ENCODE data around the gene KRTAP5-4.
"Not testable (repeated sequence)": the region's sequence is repeated elsewhere in the genome, so short reads cannot be mapped to it uniquely, and the experiment has no call there.

Gene KRTAP5-4

DNA sequence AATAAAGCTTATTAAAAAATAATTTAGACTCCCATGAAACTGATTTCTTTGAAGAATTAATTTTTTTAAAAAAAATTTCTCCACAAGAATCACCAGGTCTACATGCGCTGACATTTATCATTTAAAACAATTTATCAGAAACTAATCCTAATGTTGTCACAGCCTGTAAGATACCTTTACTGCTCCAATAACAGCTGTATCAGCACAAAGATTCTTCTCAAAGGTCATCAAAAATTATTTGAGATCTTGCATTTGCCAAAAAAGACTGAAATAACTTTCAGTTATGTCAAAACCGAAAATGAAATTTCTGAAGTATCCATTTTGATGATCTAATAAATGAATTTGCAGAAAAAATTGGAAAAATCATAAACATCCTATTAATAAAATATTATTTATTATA, 15.7 kb upstream of the KRTAP5-4 start:
- DNase-seq (ENCODE audit: low read depth, low spot score): no peak

DNA sequence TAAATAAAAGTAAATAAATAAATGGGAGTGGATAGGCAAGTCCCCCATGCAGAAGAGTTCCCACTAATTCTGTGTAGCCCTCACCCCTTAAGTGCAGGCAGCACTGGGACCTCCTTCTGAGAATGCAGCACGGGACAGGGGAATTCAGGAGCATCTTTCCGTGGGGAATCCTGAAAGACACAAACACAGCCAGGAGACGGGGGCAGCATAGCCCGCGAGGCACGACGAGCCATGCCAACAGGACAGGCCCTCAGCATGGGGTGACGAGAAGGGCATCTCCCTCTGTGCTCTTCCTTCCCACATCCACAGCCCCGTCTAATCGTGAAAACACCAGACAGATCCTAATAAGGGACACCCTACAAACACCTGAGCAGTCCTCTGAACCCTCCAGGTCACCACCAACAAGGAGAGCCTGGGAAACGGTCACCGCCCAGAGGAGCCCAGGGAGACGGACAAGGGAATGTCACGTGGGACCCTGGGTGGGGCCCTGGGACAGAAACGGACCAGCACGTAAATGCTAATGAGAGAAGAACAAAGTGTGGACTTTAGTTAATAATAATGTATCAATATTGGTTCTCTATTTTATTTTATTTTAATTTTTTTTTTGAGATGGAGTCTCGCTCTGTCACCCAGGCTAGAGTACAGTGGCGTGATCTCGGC, 14.5 kb upstream of the KRTAP5-4 start:
- DNase-seq (ENCODE audit: low read depth, low spot score): no peak

DNA sequence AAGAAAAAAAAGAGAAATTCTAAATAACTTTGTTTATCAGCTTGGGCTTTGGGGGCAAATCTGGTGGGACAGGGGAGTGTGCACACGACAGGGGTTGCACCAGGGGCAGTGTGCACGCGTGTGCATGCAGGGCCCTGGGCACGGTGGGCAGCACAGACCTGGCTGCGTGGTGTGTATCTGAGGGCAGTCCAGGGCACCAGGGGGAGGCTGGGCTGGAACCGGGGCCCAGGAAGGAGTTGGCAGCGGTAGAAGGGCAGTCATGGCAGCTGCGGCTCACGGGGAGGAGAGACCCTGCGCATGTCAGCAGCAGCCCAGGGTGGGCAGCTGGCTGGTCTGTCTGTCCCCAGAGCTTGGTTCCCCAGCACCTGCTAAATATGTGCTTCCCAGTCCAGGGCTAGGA, 11.9 kb upstream of the KRTAP5-4 start:
- DNase-seq (ENCODE audit: low read depth, low spot score): no peak

DNA sequence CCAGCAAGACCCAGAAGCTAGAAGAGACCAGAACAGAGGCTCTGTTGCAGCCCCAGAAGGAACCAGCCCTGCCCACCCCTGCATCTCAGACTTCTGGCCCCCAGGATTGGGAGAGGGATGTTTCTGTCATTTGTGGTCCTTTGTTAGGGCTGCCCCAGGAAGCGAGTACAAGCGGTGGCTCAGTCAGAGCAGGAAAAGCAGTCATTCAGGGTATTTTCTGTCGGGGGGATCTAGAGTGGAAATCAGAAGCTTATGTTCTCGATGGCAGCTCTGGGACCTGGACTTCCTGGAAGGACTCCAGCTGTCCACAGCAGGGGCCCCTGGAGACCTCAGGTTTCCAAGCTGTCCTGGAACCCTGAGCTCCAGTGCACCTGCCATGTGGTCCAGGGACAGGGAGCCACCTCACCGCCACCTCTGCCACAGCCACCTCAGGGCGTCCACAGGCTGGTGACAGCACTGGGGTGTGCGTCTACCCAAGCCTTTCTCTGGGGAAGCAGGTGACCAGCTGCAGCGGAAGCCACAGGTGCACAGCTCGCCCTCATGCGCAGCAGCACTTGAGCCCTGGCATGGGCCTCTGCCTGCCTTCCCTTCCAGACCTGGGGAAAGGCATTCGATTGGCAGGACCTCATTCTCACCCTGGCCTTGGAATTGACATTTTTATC, 10.2 kb upstream of the KRTAP5-4 start:
- DNase-seq (ENCODE audit: low read depth, low spot score): no peak

DNA sequence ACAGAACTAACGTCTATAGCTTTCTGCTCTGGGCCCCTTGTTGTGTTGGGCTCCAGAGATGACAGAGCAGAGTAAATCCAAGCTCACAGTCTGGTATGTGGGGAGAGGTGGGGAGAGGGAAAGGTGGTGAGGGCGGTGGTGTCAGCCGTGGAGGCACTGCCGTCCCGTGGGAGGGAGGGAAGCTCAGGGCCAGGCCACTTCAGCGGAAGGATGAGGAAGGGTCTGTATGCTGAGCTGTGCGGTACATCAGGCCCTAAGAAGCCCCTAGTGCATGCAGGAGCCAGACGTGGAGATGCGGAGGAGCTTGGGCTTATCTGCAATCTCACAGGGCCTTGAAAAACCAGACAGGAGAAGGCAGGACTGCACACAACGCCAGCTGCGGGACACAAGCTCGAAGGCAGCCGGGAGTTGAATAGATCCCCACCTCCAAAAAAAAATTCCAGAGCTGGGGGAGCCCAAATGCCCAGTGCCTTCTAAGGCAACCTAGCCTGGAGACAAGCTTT, 9.2 kb upstream of the KRTAP5-4 start:
- no peak for DNase-seq (ENCODE audit: low read depth, low spot score)

DNA sequence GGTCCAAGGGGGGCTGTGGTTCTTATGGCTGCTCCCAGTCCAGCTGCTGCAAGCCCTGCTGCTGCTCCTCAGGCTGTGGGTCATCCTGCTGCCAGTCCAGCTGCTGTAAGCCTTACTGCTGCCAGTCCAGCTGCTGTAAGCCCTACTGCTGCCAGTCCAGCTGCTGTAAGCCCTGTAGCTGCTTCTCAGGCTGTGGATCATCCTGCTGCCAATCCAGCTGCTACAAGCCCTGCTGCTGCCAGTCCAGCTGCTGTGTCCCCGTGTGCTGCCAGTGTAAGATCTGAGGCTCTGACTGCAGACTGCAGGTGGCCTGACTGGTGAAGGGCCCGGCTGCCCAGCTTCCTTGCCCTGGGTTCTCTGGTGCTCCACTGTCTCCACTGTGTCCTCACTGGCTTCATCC, 8.3 kb upstream of the KRTAP5-4 start:
- DNase-seq (ENCODE audit: low read depth, low spot score): no peak

DNA sequence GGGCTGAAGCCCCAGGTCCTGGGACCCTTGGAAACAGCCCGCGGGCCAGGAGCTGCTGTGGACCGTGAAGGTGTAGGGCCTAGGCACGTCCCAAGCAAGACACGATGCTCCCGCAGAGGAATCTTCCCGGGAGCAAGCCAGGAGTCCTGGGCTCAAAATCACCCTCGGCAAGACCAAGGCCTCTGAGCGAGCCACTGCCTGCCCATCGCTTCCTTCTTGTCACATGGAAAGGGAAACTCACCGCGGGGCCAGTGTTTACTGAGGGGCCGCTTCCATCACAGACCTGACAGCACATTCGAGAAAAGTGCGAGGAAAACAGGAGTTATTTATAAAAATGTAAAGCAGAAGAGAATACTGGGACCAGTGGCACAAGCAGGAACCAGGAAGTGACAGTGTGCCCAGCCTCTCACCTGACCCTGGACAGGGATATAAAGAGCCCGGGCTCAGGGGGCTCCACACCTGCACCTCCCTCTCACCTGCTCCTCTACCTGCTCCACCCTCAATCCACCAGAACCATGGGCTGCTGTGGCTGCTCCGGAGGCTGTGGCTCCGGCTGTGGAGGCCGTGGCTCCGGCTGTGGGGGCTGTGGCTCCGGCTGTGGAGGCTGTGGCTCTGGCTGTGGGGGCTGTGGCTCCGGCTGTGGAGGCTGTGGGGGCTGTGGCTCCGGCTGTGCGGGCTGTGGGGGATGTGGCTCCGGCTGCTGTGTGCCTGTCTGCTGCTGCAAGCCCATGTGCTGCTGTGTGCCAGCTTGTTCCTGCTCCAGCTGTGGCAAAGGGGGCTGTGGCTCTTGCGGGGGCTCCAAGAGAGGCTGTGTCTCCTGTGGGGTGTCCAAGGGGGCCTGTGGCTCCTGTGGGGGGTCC, 7.6 kb upstream of the KRTAP5-4 start, which contains the start of gene KRTAP5-5:
Gene KRTAP5-5, plus strand, starts transcription at position 450 of the 860 bp plus-strand sequence. Its CDS starts 66 bp downstream, at position 516.
- no peak for DNase-seq (ENCODE audit: low read depth, low spot score)

DNA sequence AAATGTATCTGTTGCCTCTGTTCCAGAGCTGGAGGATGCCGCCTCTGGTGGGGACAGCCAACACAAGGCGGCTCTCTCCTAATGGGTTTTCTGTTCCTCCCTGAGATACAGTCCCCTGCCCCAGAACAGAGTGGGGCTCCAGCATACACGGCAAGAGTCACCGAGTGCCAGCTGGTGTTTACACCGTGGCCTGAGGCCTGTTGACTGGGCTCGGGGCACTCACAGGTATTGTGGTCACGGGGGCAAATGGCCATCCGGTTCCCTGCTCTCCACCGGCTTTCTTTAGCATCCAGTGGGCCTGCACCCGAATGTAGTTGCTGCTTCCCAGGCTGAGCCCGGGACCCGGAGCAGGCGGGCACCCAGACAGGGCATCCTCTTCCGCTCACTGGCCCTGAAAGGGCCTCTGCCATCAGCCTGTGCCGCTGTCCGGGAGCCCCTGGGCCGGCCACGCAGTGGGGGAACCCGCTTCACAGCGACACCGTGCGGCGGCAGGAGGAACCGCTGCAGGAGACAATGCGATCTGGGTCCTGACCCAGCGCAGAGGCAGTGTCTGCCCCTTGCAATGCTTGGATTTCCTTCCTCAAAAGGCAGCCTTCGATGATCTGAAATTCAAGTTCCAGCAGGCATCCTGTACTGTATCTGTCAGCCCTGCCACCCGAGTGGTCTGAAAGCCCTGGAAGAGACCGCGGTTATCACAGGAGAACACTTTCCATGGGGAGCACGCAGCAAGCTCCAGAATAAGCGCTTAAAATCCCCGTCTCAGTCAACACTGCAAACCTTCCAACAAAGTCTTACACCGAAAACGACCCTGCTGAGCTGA, 6.8 kb upstream of the KRTAP5-4 start:
- no peak for DNase-seq (ENCODE audit: low read depth, low spot score)

DNA sequence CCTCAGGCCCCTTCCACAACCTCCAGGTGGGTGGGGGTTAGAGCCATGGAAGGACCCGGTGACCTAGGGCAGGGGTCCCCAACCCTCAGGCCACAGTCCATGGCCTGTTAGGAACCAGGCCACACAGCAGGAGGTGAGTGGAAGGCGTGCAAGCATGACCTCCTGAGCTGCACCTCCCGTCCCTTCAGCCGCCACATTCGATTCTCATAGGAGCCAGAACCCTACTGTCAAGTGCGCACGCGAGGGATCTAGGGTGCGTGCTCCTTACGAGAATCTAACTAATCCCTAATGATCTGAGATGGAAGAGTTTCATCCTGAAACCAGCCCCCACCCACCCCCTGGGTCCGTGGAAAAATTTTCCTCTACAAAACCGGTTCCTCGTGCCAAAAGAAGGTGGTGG, 3.6 kb upstream of the KRTAP5-4 start:
- no peak for DNase-seq (ENCODE audit: low read depth, low spot score)

DNA sequence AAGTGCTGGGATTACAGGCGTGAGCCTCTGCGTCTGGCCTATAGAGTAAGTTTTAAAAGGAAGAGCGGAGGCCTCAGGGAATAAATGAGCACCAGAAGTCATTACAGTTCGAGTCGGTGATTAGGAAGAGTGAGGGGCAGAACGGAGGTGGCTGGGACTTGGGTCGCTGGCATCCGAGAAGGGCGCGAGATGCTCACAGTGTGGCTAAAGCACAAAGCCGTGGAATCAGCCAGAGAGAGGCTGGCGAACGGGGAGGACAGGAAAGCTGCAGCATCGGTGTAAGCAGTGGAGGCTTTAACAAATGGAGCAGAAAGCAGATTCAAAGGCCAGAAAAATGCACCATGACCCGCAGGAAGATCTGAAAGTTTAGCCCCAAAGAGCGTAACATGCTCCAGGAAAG, 2.7 kb upstream of the KRTAP5-4 start:
- no peak for DNase-seq (ENCODE audit: low read depth, low spot score)

DNA sequence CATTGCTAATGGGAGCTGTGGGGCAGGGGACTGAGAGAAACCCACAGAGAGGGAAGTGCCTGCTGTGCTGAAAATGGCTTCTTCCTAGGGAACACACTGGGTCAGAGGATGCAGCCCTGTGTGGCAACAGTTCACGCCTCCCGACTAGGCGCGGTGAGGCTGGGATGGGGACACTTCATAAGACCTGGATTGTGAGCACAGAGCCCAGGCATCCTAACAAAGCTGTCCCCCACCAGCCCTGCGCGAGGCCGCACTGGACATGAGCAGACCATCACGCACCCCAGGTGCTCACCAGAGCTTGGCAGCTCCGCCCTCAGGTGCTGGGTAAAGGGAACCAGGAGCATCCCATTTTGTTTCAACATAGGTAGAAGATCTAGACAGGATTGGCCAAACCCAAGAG, 1.8 kb upstream of the KRTAP5-4 start:
- no peak for DNase-seq (ENCODE audit: low read depth, low spot score)

DNA sequence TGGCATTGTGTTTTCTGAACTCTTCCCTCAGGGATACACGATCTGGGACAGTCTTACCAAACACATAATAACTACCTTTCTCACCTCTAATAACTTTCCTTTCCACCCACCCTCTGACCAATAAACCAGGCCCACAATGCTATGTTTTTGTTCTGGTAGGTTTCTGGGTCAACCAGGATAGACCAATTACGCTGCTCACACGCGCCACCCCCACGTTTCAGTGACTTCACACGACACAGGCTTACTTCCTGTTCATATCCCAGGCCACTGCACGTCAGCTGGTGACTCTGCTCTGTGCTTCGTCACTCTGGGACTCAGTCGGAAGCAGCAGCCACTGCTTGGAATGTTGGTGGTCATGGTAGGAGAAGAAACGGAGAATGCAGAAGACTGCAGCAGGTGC, 2.5 kb downstream of the KRTAP5-4 start:
- DNase-seq (ENCODE audit: low read depth, low spot score): no peak

DNA sequence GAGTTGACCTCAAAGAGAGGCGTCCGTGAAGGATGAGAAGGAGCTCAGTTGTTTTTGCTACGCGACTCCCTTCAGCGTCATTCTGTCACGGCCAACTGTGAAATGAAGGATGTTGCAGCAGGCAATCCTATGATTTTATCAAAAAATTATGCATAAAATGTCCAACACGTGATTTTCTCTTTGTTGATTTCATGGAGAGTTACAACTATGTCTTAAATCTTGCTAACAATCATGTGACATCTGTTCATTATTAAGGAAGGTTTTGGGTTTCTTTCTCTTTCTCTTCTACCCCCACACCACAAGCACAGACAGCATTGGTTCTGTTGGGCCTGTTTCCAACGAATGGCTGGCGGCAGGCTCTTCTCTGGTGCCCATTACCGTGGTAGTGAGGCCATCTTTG, 3.7 kb downstream of the KRTAP5-4 start:
- DNase-seq (ENCODE audit: low read depth, low spot score): no peak

DNA sequence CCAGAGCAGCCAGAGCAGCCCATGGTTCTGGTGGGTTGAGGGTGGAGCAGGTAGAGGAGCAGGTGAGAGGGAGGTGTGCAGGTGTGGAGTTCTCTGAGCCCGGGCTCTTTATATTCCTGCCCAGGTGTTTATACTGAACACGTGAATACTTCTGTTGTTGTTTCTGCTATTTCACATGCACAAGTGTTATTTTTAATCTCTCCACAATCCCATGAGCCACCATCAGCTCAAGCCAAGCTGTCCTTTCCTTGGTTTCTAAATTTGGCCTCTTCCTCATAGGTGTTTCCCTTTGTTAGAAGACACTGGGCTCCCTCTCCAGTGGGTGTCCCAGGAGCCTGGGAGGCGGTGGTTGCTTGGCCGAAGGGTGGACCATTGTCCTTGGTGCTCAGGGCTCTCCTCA, 13.6 kb downstream of the KRTAP5-4 start, which contains the start of gene KRTAP5-3:
Gene KRTAP5-3, minus strand, starts transcription at position 101 of the 400 bp plus-strand sequence. Its CDS starts 78 bp downstream, at position 23.
- no peak for DNase-seq (ENCODE audit: low read depth, low spot score)

DNA sequence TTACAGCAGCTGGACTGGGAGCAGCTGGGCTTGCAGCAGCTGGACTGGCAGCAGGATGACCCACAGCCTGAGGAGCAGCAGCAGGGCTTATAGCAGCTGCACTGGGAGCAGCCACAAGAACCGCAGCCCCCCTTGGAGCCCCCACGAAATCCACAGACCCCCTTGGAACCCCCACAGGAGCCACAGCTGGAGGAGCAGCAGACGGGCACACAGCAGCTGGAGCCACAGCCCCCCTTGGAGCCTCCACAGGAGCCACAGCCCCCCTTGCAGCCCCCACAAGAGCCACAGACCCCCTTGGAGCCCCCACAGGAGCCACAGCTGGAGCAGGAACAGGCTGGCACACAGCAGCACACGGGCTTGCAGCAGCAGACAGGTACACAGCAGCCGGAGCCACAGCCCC, 14.0 kb downstream of the KRTAP5-4 start:
- DNase-seq (ENCODE audit: low read depth, low spot score): not testable (repeated sequence)

DNA sequence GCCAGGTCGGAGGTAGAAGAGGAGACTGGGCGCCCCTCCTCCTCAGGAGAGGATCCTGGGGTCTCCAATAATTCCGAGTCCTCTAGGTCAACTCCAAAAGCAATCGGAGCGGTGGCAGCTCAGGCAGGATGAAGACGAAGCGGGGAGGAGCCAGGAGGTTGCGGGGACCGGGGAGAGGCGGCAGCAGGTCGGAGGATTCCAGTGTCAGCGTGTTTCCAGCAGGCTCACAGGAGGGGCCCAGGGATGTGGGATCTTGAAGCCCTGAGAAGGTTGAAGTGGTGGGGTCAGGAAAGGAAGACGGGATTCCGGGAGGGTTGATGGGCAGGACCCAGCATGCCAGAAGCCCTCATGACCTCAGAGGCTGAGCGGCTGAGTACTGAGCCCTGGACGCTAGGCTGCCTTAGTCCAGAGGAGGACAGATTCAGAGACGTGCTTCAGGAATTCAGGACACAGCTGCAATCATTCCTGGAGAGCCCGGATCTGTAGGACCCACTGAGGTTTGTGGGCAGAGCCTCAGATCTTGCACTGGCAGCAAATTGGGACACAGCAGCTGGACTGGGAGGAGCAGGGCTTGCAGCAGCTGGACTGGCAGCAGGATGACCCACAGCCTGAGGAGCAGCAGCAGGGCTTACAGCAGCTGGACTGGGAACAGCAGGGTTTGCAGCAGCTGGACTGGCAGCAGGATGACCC, 14.6 kb downstream of the KRTAP5-4 start:
- DNase-seq (ENCODE audit: low read depth, low spot score): not testable (repeated sequence)

DNA sequence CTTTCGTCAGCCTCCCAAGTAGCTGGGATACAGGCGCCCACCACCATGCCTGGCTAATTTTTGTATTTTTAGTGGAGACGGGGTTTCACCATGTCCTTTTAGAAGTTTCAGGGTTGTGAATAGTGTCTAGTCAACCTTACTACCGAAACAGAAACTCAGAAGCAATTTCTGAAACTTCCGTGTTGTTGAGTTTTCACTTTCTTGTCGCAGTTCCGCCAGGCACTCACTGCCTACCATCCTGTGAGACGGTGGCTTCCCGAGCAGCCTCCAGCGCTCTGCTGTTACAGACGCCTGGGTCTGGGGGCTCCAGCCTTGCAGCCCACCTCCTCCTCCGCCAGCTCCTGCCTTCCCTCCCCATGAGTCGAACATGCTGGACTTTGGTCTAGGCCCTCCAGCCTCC, 16.0 kb downstream of the KRTAP5-4 start:
- DNase-seq (ENCODE audit: low read depth, low spot score): not testable (repeated sequence)

DNA sequence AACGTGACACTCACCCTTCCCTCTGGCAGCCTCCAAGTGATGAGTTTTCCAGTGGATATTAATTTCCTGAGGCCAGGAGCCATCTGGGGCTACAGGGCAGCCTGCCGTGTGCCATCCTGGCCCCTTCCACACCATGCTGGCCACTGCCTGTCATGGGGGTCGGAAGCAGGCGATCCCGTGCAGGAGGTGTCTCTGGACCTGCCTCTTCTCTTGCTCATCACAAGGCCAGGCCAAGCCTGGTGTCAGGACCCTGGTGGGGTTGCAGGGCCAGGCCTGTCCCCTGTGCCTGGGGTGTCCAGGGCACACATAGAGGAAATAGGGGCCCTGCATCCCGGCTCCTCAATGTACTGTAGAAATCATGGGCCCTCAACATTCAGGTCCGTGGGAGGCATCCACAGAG, 17.2 kb downstream of the KRTAP5-4 start:
- DNase-seq (ENCODE audit: low read depth, low spot score): no peak

DNA sequence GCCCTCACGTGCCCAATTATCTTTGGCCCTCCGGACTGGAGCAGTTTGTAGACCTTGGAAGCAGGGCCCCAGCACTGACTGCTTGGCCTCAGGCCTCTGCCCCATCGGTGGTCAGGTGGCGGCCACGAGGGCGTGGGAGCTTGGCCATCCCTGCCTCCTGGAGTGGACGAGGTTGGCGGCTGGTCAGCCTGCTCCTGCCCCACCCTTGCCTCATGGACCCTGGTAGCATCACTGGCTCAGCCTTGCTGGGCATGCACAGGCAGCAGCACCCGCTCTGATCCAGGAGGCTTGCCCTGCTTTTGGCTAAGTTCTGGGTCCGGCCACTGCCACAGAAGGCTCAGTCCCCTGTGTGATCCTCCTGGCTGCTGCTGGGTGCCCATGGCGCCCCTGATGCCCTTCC, 17.8 kb downstream of the KRTAP5-4 start:
- no peak for DNase-seq (ENCODE audit: low read depth, low spot score)

DNA sequence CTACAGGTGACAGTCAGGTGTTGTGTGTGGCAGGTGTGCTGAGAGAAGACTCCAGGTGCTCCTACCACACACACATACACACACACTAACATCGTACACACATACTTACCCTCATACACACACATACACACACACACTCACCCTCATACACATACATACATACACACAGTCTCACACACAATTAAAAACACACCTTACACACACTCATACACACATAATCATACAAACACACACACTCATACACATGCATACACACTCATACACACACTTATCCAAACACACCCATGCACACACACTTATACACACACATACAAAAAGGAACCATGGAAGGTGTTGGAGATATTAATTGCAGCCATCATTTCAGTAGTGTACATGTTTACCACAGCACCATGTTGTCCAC, 18.3 kb downstream of the KRTAP5-4 start:
- no peak for DNase-seq (ENCODE audit: low read depth, low spot score)

DNA sequence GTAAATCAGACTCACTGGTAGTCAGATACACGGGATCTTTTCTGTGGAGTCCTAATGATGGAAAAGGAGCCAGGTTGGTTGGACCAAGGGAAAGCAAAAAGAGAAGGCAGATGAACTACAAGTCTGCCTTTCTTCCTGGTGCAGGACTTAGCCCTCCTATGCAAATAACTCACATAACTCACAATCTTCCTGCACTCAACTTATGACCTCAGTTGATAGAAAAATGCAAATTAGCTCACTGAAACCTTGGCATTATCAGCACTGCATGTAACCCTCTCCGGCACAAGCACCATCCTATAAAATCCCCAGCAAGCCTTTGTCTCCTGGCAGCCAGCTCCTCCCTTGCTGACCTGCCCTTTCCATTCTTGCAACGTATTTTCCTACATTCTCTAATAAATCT, 20.3 kb downstream of the KRTAP5-4 start:
- not testable (repeated sequence) for DNase-seq (ENCODE audit: low read depth, low spot score)
